Stimulated activated CD4-positive, alpha-beta T cell treated with anti-CD3 and anti-CD28 coated beads, Interleukin-4, amount 100 ng/mL, for 1 hour (primary cell): ENCODE results near the gene MARK1.

Source experiments
- DNase-seq: peaks from one replicate; pipeline ENCODE4 v3.0.0-alpha.2; 2020

MARK1 gene

DNA sequence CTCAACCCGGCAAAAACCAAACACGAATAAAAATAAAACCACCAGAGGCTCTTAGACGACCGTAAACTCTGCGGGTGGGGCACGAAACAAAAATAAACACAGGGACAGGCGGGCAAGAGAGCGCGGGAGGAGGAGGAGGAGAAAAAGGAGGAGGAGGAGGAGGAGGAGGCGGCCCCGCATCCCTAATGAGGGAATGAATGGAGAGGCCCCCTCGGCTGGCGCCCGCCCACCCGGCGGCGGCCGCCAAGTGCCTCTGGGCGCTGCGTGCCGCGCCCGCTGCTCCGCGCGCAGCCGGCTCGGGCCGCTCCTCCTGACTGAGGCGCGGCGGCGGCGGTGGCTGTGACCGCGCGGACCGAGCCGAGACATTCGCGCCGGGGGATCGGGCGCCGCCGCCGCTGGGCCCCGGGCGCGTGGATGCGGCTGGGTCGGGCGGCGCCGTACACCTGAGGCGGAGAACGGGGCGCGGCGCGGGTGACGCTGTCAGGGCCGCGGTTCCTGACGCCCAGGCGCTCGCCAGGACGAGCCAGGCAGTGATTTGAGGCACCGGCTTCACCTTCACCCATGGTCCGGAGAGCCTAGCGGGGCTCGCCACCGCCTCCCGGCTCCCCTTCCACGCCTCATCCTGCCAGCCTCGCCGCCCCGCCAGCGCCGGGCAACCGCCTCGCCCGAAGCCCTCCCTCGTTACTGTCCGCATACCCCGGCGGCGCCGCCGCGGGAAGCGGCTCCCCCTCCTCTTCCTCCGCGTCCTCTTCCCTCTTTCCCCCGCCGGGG, at the start of gene MARK1:
TSS of gene MARK1 (plus strand) at position 229 of the 771 bp plus-strand sequence. CDS start 687 bp downstream, outside the sequence.
- peak; percentile 8 for DNase-seq

DNA sequence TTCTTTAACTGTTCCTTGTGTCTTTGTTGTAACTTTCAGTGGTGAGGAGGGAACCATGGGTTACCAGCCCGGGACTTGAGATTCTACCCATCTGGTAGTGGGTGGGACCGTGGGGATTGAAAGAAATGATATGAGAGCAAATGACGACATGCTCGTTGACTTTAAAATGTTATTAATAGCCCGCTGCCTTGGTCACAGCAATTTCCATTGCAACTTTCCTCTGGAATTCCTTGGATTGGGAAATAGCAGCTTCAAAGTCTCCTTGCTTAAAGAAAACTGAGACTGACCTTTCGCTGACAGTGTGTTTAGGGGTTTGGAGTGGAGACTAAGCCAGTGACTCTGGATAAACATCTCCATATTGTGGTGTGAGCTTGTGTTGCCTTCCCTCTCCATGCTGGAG, 44.2 kb upstream of the MARK1 start:
- no peak for DNase-seq

DNA sequence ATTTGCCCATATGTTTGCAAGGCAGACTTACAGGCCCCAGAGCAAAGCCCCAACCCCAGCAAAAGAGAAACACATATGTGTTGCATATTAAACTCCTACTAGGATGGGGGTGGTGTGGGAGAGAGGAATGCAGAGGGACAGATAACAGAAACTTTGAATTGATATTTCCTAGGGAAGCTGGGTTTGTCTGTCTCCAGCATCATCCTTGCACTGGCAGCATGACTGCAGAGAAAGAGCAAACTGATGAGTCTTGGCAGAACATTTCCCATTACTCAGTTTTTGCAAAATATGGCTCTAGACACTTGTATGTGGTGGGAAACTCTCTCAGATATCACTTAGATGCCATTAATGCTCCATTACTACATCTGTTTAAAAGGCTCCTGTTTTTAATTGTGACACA, 43.8 kb upstream of the MARK1 start:
- no peak for DNase-seq

DNA sequence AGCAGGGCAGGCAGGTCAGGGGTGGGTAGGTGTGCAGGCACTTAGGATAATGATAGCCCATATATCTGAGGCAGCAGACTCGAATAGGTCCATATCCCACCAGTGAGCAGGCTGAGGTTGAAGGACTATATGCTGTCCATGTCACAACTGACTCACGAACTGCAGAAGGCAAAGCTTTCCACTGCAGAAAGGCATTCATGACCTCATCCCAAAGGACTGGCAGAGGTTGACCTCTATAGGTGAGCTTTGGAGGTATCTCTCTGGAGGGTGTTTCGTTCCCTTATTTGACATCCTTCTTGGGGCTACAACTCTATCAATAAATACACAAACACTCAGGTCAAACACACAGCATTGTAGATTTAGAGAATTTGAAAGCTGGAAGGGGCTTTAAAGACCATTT, 42.8 kb upstream of the MARK1 start:
- no peak for DNase-seq

DNA sequence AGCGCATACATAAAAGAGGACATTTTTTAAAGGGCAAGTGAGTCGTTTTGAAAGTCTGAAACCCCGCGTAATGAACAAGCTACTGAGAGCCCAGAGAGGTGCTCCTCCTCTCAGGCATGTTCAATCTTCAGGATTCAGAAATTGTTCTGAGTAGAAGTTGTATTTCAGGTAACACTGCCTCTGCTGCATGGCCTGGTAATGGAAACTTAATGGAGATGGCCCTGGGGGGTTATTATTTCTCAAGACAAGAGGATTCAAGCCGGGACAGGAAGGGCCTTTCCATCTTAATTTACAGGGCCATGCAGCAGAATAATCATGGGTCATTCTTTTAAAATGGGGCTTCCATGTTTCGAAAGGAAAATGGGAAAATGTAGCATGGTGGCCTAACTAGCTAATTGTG, 42.1 kb upstream of the MARK1 start:
- no peak for DNase-seq

DNA sequence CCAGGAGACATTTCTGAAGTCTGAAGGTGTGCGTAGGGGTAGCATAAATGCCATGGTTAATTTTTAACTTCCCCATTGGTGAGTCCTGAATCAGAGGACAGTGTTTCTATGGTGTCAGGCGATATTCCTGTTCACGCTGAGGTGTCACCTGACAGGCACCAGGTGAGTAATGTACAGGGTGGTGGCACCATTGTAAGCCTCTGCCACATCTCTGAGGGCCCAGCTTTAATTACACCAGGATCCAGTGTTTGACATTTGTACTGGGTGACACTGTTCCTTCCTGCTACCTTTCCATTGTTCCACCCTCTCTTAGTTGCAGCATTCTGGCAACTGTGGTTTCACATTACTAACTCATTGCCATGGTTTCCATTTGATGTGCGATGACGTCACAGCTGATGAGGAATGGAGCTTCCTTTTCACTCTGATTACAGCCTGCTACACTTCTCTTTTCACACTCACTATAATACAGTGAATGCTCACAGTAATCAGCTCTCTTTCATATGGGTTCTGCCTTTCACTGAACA, 40.6 kb upstream of the MARK1 start:
- DNase-seq = no peak

DNA sequence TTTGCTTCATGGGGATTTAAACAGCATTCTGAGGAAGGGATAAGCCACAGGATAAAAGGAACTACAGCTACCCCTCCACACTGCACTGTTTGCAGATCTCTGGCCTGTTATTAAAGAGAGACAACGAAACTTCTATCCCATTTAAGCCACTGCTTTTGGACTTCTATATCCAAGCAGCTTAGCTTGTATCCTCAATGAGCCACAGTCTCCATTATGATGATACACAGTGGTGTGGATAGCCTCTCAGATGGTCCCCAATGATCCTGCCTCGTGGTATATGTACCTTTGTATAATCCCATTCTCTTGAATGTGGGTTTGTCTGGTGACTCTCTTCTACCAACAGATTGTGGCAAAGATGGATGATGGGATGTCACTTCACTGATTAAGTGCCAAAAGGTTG, 36.0 kb upstream of the MARK1 start:
- no peak for DNase-seq

DNA sequence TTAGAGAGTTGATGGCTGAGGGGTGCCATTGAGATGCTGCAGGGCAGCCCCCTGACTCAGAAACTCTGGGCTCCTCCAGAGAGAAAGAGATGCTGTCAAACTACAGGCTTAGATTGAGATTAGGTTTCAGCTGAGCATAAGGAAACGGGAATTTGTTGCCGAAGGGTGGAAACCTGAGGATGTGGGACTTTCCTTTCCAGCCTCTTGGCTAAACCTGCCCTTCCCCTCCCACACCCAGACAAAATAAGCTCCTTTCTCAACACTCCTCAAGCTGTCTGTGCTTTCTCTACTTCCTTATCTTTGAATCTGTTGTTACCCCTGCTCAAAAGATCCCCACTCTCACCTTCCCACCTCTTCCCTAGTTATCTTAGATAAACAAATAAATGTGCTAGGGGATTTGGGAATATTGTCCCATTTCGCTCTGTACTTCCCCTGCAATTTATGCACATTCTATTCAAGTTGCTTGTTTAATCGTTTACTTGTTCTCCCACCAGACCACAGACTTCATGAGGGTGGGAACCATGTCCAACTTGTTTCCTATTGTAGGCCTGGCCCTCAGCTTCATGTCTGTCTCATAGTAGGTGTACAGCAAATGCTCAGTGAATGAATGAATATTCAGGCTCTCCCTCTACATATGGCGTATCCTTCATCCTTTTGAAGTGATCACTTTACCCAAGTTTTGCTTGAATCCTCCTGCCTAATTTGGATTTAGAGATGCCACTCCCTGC, 30.6 kb upstream of the MARK1 start:
- DNase-seq = no peak

DNA sequence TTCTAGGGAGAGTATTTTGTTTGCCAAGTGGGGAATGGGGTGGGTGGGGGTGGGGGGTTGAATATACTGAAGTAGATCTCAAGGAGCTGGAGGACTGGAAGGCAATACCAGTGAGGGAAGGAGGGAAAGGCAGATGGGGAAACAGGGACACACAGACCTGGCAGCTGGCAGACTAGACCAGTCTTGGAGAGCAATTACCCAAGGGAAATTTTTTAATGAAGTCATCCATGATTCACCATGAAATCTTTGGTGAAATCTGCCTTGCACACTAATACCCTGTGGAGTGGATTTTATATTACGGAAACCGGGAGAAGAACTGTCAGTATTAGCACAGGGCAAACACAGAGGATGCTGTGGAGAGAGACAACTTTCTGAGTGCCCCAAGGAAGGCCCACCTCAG, 29.7 kb upstream of the MARK1 start:
- DNase-seq = no peak

DNA sequence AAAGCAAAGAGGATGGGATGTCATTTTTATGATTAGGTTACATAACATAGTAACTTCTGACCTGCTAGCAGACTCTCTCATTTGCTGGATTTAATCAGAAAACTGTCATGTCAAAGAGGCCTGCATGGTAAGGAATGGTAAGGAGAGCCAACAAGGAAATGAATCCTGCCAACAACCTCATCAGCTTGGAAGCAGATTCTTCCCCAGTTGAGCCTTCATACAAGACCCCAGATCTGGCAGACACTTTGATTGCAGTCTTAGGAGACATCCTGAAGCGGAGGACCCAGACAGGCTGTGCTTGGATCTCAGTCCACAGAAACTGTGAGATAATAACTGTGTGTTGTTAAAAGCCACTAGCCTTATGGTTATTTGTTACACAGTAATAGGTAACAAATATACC, 27.6 kb upstream of the MARK1 start:
- no peak for DNase-seq

DNA sequence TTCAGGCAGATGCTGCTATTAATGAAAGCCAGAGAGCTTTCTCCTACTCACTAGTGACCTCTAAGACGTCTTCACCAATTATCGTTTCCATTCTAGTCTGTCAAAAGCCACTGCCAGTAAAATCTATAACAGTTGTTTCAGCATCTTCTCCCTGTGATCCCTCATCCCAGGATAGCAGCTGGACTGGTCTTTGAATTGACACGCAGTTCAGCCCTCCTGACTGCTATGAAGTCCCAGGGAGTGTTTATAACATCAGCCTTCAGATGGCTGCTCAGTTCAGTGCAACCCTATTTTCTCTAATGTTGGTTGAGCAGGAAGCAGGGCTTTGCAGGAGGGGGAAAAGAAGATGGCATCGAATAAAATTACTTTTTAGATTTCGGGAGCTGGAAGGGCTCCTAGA, 23.6 kb upstream of the MARK1 start:
- DNase-seq = no peak

DNA sequence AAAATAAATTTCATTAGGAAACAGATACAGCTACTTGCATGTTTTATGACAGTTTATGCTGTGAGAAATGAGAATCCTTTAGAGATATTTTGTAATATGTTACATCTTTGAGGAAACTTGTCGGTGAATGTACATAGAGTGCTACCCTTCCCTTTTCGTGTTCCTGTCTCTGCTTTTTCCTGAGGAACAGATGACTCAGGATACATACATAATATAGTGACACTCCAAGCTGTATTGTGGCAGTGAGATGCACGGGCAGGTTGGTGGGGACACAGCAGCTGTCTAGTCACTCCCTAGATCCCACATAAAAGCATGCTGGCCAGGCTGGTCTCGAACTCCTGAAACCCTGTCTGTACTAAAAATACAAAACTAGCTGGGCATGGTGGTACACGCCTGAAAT, 20.9 kb upstream of the MARK1 start:
- no peak for DNase-seq

DNA sequence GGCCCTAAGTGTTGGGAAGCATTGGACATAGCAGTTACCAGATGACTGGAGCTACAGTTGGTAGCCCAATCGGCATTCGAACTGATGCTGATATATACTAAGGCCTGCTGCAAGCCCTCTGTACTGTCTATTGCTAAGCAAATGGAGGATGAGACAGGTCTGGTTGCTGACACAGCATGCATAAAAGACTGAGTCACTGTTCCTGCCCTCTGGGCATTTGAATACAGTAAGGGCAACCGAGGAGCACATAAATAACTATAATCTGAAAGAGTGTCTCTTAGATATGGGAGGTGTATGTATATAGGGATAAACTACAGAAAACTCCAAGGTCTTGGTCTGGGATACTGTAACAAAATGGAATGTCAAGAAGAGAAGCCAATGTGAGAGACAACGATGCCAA, 16.8 kb upstream of the MARK1 start:
- no peak for DNase-seq

DNA sequence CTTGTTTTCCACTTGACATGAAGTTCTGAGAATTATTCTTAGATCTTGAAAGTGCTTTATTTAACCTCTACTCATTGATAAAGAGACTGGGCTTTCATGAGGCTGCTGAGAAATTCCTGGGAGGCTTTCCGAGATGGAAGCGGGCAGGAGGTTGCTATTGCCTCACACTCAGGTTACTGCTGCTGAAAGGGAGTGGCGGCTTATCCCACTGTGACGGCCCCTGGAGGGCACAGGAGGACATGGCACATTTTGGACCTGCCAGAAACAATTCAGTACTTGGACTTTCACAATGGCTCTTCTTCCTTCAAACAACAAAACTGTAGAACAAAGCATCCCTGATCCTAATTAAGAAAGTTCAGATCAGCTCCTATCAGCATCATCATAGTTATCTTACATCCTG, 16.2 kb upstream of the MARK1 start:
- DNase-seq = no peak

DNA sequence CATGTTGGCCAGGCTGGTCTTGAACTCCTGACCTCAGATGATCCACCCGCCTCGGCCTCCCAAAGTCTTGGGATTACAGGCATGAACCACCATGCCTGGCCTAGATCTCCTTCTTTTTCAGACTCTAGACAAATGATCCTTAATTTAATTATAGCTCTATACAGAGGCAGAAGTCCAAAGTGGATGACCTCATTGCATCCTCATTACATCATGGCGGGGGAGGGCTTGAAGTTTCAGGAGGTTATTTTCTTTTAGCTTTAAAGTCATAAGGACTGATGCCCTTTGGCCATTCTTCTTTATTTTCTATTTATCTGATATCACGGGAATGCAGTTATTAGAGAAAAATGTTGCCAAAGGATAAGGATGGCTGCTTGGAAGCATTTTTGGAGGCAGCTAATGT, 14.1 kb upstream of the MARK1 start:
- DNase-seq = no peak

DNA sequence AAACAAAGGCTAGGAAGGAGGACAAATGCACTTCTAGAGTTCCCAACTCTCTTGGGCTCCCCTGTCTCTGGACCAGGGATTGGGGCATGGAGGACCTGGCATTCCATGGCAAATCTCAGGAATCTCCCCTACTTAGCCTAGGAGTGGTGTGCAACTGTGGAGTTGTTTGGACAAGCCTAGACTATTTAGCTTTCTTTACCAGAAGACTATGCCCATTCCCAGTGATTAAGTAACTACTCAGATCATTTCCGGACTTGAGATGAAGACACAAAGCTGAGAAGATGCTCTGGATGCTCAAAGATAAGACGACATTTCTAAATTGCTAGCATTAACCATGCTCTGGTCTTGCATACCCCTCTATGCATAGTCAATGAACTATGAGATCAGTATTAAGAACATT, 13.7 kb upstream of the MARK1 start:
- DNase-seq = no peak

DNA sequence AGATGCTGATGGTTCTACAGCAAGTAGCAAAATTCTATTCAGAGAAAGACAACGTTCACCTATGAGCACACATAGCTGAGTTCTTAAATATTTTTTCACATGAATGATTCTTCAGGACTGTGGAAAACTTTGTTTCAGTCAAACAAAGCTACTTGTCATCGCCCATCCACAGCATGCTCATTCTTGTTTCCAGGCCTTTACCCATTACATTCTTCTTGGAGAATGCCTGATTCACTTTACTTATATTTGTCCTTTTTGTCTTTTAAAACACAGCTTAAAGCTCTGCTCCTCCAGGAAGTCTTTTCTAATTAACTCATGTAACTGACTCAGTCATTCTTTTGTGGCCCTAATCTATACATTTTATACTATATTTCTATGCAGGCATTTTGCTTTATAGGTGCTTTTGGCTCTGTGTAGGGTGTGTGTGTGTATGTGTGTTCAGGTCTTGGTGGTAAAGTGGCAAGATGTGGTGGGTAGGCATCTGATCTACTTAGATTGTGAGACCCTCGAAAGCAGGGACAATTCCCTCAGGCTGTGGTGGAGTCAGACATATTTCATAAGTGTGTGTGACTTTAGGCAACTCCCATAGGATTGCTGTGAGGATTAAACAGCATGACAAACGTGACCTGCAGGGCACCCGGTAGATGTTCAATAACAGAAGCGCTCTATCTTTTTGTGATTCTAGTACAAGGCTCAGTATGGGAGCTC, 11.8 kb upstream of the MARK1 start:
- no peak for DNase-seq

DNA sequence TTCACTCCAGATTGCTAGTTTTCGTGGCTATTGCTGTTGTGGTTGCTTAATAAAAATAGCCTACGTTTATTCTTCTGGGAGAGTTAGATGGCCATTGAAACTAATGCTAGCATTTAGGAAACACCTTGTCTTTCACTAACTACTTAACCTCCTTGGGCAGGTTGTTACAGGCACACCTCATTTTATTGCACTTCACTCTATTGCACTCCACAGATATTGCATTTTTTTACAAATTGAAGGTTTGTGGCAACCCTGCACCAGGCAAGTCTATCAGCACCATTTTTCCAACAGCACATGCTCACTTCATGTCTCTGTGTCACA, 11.3 kb upstream of the MARK1 start:
- no peak for DNase-seq

DNA sequence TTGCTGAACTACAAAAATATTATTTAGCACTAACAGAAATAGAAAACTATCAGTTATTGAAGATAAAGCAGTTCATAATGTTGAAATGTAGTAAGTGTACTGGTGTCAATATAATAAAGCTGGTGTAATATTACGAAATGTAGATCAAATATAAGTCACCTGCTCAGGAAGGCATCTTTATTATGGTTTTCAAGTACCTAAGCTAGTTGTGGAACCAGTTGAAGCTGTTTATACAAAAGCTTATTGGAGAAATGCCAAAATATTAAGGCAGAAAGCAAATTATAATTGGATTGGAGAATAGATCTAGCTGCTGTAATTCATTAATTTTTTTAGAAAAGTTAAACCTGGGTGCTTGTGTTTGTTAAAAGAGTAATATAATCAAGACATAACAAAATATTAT, 6.2 kb upstream of the MARK1 start:
- DNase-seq = no peak

DNA sequence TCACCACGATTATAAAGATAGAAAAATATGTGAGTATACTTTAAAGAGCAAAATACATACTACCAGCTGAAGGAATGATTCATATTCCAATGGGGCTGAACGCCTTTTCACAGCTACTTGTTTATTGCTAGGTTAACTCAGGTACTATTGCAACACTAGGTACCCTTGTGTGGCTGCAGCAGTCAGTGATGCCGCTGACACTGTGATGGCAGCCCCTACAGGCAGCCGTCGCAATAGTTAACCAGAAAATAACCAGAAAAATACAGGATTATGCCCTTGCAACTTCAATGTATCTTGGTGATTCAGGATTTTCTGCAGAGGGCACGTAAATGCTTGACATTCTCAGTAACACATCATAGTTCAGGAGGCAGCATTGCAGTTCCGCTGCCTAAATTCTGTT, 1.6 kb upstream of the MARK1 start:
- no peak for DNase-seq

DNA sequence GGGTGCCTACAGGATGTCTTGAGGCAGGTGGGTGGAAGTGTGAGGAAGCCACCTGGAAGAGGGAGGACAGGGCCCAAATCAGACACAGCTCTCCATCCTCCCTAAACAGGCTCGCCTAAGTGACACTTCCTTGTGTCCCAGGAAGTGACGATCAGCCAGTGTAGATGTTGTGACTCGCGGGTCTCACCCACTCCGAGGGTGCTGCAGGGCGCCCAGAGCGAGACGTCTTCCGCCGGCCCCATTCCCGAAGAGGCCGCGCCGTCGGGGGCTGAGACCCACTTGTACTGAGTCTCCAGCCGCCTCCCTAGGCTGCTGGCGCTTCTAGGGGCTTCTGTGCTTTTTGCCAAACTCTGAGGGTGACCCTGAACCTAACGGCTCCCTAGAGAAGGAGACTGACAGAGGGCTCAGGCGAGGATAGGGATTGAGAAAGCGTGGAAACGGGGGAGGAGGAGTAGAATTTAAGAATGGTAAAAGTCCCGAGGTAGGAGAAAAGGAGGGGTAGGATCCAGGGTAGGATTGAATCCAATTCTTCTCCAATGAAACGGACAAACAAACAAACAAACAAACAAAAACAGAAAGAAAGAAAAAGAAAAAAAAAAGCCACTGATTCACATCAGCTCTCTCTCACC, 543 bp upstream of the MARK1 start:
- no peak for DNase-seq

DNA sequence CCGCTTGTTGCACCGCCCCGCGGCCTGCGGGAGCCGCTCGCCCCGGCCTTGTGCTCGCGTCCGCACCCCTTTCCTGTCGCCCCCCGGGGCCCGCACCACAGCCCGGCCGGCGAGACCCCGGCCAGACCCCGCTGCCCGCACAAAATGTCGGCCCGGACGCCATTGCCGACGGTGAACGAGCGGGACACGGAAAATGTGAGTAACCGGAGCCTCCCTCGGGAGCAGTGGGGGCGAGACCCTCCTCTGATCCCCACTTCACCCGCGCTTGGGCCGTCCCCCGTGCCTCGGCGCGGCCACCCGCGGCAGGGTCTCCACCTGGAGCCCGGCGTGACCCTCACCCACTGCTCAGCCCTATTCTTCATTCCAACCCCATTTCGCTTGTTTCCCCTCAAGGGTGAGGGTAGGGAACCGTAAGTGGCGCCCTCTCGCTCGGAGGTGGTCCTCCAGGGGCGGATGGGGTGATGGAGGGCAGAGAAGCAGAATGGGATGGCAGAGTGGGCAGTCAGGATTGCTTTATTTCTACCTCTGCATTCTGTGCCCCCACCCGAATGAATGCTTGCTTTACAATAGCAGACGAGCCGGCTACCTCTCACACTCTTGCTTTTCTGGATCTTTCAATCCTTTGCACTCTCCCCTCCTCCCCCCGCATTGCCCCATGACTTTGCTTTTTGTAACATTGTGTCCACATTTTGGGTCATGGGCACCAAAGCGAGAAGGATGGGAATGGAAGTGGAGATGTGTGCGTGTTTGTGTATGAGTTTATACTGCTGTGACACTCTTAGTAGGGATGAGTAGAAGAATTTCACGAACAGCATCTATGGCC, 954 bp downstream of the MARK1 start:
- no peak for DNase-seq
